GM21367 (cell line): ENCODE results near the gene INSYN2B.
"Not testable (repeated sequence)": the region's sequence is repeated elsewhere in the genome, so short reads cannot be mapped to it uniquely, and the experiment has no call there.

ENCODE experiments used
- ATAC-seq: cut with Tn5 transposase; IDR thresholded peaks from one replicate; pipeline ENCODE4 v1.9.1; 2021; ENCODE audit not compliant: unreplicated experiment

Gene INSYN2B

DNA sequence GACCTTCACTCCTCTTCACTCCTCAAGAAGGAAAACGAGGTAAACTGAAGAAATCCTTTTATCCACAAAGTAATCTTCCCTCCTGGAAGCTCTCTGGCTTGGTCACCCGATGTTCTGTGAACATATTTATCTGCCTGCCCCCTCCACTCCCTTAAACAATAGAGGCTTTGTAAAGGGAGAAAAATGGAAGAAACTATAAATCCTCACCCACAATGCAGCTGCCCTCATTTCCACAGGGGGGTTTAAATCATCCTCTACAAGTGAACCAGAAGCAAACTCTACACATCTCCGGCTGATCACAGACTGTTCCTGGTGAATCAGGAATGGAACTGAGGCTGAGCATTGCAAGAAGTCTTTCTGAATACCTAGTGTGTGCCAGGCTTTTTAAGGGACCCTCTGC lies 7.2 kb downstream of the INSYN2B start:
- no peak for ATAC-seq

GRCh38 chr5:169971780-169972179 lies 8.5 kb downstream of the INSYN2B start:
- ATAC-seq: no peak

DNA sequence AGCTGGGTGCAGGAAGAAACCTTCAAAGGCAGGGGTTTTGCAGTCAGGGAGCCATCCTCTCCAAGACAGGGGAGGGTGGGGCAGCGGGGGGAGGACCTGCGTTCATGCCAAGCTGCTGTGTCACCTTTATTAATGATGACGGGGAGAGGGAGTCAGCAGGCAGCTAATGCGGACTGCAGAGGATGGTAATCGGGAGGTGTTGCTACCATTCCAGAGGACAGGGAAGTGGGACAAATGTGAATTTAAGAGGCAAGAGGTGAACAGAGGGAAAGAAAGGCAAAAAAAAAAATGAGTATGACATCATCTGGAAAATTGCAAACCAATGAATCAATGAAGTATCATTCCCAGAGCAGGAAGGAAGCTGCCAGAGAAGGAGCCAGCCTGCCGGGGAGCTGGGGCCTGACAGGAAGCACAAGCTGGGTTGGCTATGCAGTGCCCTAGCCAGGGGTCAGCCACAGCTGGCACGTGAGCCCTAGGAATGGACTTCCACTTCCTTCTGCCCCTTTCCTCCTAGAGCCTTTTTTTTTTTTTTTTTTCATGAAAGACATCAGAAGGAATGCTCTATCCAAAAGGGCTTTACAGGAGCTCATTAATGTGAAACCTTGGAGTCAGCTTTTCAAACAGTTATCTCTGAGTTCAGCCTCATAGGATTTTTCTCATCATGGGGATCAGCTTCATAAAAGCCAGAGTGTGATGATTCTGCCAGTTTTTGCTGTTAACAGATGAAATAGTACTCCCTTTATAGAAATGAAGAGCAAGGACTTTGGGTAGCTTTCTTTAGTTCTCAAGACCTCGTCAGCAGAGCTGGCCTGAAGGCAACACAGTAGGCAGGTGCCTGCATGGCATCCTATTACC lies 9.2 kb downstream of the INSYN2B start:
- ATAC-seq: no peak

GRCh38 chr5:169970339-169970738 lies 10.0 kb downstream of the INSYN2B start:
- peak; percentile 55 for ATAC-seq

DNA sequence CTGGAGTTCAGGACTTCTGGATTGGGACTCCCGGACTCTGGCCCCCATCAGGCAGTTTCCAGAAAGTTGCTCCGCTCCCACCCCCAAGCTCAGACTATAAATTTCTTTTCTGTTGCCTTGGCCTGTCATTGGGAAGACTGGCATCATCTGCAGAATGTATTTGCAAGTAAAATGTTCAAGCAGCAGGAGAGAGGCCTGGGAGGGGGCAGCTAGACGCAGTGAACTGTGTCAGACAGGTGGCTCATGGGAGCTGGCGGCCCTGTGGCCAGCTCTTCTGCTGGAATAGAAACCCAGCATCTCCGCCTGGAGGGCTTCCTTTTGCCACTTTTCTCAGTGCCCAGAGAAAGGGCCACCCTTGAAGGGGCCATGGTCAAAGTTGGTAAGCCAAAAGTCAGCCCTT lies 16.0 kb downstream of the INSYN2B start:
- no peak for ATAC-seq

GRCh38 chr5:169960659-169961058 lies 19.6 kb downstream of the INSYN2B start:
- no peak for ATAC-seq

GRCh38 chr5:169958278-169958677 lies 22.0 kb downstream of the INSYN2B start:
- ATAC-seq: no peak

DNA sequence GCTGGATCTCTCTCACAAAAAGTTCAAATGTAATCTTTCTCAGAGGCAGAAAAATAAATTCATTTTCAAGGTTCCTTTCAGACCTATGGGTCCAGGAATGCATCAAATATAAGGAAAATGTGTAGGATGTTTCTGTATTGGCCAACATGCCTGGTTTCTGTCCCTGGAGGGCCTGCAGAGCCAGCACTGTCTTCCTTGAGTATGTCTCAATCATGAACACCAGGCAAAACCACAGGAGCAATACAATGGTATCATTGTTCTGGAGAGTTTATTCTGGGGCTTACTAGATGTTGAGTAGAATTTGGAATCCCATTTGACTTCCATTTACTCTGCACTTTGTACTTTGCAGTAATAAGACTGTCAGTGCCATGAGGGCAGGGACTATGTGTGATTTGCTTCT lies 23.5 kb downstream of the INSYN2B start:
- ATAC-seq: no peak

DNA sequence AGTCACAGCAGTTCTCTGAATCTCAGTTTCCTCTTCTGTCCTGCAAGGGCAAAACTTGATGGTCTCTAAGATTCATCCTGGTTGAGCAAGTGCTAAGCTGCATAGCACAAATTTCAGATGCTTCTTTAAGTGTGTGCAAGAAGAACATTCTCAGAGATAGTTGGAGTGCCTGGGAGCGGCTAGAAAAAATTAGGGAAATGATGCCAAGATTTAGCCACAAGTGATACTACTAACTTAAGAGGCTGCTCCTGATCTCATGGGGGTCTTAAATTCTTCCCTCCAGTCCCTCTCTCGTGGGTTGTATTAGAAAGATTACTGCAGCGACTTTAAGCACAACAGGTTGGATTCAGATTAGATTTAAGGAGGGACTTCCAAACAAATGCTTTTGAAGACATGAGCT lies 24.2 kb downstream of the INSYN2B start:
- no peak for ATAC-seq

DNA sequence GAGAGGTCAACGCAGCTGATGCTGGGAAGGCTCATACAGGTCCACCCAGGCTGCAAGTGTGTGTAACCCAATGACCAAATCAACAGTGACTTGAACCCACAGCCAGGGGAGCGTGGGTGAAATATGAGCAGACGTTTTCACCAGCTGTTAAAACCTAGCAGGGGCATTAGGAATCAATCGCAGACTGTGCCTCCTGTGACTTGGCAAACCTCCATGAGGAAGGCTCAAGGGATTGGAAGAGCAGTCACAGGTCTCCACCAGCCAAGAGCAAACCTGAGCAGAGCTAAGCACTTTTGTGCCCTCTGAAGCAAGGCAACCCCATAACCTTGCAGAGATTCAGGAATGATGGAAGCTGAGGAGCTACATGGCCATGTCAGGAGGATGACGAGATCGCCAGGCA lies 25.5 kb downstream of the INSYN2B start:
- ATAC-seq: no peak

DNA sequence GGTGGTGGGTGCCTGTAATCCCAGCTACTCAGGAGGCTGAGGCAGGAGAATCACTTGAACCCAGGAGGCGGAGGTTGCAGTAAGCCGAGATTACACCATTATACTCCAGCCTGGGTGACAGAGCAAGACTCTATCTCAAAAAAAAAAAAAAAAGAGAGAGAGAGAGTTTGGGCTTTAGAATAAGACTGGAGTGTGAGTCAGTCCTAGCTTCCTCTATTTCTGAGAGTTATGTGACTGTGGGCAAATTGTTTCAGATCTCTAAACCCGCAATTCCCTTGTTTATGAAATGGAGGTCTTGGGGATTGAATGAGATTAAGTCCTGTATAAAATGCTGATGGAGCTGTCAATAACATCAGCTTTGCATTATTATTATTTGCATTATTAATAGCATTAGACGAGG lies 27.1 kb downstream of the INSYN2B start:
- not testable (repeated sequence) for ATAC-seq

DNA sequence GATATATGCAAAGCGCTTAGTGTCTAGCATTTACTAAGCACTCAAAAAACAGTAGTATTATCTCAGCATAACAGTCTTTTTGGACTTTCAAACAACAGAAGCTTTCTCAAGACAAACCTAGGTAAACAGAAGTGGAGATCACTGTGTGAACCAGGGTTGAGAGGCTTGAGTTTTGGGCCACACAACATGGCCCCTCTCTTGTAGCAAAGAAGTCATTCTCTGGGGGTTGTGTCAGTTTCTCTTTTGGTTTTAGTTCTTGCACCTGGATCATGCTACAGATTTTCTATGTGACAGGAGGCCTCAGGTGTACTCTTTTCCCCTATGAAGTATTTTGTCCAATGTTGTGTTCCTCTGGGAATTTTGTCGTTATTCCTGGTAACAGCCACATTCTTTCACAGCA lies 30.0 kb downstream of the INSYN2B start:
- no peak for ATAC-seq

DNA sequence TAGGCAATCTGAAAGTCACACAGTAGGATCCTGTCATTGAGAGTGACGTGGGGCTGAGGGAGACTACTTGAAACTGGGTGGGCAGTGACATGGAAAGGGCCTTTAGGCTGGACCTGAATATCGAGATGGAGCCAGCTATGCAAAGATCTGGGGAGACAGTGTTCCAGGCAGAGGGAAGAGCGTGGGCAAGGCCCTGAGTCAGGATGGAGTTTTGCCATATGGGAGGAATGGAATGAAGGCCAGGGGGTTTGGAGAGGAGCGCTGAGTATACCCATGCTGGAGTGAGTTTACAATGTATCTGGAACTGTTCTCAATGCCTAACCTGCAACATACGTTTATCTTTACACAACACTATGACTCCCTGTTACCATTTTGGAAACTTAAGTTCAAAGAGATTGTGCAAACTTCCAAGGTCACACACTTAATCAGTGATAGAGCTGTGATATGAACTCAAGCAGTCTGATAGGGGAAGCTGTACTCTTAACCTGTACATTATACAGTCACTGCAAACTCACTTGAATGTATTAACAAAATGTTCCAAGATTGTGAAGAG lies 33.5 kb downstream of the INSYN2B start:
- no peak for ATAC-seq

DNA sequence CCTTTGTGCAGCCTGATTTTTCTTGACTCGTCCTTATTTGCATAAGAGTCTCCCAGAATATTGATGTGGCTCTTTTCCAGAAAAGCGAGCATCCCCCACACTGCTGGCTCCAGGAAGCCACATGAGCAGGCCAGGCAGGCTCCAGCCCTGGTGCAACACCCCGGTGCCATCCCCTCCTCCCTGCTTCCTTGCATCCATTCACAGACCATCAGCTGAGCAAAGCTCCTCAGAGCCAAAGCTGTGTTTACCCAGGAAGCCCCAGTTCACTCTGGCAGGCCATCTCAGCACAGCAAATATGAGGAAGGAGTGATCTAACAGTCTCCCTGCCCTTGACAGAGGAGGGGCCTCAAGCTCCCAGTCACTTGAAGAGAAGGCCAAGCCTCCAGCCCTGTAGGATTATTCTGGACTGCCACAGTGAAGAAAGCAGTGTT lies 34.4 kb downstream of the INSYN2B start:
- no peak for ATAC-seq

DNA sequence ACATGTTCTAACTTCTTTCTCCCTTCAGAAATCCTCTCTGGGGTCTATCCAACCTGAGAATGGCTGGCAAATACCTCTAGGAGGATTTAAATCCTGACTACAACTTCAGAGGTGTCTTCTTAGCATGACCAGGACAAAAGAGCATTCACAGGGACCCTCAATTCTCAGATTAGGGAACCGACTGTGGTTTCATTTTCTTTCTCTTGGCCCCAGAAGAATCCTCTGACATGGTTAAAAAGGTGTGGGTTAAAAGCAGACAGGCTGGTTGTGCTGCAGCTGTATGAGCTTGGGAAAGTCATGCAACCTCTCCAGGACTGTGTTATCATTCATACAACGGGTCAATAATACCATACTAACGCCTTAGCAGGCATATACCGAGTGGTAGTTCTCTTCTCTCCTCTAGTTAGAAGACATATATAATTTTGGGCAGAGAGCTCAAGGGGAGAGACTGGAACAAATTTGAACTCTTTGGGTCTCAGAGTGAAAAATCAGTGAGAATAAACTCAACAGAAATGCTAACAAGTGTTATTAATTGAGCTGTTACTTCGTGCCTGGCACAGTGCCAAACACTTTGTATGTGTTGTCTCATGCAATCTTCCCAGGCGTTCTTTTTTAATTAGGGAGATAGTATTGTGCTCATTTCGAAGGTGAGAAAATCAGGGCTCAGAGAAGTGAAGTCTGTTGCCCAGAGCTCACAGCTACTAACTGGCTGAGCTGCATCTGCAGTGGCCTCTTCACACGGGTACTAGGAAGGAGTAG lies 35.2 kb downstream of the INSYN2B start:
- no peak for ATAC-seq

DNA sequence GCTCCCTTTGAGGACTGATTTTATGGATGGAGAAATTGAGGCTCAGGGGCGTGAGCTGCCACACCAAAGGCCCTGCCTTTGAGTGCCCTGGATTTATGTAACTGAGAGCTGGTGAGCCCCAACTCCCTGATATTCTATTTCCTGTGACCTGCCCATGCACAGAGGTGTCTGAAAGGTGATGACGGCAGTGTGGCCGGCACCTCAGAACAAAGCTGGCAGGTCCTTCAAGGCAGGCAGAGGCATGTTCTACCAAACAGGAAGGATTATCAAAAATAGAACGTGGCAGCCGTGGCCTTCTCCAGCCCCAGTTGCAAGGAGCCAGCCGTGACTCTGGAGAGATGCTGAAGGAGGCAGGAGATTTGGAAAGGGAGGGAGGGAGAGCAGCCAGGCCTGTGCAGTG lies 36.2 kb downstream of the INSYN2B start:
- no peak for ATAC-seq

- no peak for ATAC-seq
Measured at GRCh38 chr5:169943026-169943425, 37.3 kb downstream of the INSYN2B start.

DNA sequence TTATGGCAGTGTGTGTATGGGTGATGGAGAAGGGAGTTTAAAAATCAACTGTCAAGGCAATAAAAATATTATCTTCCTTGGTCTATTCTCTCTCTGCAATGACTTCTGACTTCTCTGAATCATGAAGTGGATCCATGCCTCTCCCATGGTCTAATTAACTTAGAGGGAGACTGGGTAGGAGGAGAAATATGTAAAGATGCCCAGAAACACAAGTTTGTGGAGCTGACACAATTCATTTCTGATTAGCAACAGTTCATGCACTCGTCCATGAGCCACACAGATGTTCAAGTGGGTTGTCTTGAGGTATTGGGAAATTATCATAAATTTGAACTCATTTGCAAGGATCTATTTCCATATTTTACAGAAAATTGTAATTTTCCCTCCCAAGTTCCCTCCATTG lies 38.1 kb downstream of the INSYN2B start:
- ATAC-seq: no peak

DNA sequence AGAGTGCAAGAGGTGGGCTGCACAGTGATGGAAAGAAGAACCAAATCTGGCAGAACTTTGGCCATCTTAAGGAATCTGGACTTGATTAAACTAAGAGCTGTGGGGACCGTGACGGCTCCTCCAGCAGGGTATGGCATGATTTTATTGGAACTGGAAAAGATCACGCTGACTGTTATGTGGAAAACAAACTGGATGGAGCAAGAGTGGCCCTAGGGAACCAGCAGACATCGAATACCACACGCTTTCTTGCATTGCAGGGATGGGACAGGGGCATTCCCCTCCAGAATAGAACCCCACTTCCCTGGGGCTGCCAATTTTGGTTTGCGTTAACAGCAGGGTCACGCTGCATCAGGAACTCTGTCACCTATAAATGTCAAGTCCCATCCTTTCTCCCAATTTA lies 38.8 kb downstream of the INSYN2B start:
- no peak for ATAC-seq

DNA sequence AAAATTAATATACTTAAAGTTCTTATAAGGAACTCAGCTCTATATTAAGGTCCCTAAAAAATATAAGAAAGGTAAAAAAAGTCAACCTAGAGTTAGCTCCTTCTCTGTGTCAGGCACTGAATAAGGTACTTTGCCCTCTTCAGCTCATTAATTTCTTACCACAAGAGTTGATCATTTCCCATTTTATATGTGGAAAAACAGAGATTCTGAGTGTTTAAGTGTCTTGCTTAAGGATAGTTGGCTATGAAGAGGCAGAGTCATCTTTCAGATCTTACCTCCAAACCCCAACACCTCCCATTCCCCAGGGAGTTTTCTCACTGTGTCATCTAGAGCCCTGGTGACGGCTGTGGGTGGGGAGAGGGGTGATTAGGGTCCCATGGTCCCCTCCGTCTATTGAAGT lies 40.6 kb downstream of the INSYN2B start:
- no peak for ATAC-seq

DNA sequence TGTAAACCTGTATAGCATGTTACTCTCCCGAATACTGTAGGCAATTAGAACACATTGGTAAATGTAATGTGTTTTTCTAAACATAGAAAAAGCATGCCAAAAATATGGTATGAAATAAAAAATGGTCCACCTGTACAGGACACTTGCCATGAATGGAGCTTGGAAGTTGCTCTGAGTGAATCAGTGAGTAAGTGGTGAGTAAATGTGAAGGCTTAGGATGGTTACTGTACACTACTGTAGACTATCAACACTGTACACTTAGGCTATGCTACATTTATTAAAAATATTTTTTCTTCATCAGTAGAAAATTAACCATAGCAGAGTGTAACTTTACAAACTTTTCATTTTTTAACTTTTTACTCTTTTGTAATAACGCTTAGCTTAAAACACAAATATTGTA lies 41.9 kb downstream of the INSYN2B start:
- ATAC-seq: no peak

DNA sequence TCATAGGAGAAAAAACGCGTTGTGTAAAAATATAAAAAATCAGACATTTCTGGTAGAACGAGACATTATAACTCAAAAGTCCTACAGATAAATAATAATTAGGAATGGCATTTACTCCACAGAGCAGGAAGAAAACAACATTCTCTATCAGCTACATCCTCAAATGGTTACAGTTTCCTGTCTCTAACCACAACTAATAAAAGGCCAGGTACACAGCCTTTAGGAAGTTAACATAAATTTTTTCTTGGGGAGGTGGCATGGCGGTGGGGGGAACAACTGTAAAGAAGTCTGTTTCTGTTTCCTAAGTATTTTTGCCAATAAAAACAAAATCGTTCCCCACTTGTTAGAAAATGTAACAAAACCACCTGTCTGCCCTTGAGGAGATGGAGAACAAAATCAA lies 44.5 kb downstream of the INSYN2B start:
- ATAC-seq: no peak
